NCI-H1048 (cell line): ENCODE data around the gene RNASEH2B.

Experiments used
- DNase-seq: peaks from one replicate; lab custom pipeline; 2025; lab: John Stamatoyannopoulos, UW

The RNASEH2B gene

DNA sequence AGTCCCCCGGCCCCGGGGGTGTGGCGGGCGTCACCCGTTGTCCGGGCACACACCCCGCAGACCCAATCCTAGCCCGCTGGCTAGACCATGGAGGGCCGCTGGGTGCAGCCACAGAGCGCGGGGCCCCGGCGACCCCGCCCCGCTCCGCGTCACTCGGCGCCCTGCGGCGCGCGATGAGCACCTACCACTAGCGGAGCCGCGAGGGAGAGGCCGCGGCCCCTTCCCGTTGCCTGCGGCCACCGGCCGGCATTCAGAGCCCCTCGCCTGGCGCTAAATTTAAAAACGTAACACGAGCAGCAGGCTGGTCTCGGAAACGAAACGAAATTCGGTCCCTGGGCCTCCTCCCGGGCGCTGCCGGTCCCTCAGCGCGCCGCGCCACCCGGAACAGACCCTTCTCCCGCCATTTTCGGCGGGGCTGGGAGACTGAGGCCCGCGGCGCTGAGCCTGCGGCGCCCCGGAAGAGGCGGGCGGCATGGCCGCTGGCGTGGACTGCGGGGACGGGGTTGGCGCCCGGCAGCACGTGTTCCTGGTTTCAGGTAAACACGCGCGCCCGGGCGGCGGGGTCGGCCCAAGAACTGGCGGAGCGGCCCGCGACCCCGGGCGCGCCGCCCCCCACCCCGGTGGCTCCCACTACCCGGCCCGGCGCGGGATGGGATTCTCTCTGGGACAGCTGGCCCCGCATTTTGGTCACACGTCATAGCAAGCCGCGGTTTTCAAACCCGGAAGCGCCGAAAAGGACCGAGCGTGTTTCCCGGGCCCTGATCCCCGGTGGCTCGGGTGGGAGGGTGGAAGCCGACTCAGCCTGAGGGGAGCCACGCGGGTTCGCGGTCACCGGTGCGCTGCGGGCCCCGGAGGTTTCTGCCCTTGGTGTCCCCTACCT, at the start of gene RNASEH2B:
RNASEH2B (plus strand) TSS at position 187 of the 880 bp plus-strand sequence; CDS start at position 473, 286 bp downstream.
- no peak for DNase-seq

DNA sequence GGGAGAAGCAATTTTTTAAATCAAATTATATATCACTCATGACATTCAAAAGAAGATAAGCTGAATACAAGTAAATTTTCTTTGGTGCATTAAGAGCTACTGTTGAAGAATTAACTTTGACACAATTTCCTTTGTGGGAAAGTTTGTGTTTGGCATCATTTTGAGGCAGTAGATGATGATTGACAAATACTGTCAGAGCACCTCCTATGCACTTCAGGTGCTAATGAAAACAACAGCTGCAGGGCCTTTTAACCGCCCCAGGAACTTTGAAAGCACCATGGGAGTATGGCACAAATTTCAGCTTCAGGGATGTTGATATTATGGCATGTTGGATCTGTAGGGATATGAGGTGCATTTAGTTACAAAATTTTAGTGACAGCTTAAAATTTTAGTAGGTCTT, 45.1 kb upstream of the RNASEH2B start:
- no peak for DNase-seq

DNA sequence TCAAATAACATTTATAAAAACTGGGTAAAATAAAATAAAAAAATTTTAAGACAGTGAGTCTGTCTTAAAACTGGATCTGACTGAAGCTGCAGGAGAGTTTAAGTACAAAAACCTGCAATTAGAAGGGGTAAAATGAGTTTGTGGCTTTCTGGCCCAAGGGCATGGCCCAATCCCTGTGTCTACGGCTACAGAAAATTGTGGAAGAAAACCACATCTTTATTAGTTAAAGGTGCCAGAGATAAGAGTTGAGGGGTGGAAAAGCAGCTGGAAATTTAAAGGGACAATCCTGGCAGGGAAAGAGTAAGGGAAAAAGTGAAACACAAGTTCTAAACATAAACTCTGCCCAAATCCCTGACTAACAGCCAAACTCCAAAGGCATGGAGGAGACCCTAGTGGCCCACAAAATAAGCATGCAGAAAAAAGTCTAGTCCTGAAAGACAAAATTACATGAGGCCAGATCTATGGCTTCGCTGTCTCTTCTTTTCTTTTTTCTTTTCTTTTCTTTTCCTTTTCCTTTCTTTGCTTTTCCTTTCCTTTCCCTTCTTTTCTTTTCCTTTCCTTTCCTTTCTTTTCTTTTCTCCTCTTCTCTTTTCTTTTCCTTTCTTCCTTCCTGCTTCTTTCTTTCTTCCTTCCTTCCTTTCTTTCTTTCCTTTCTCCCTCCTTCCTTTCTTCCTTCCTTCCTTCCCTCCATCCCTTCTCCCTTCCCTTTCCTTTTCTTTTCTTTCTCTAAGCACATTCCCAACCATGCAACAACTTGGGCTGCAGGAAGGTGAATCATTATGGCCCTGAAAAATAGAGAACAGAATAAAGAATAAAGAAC, 42.6 kb upstream of the RNASEH2B start:
- DNase-seq, result no peak

- no peak for DNase-seq
These were observed 42.0 kb upstream of the RNASEH2B start for GRCh38 chr13:50867637-50867945.

DNA sequence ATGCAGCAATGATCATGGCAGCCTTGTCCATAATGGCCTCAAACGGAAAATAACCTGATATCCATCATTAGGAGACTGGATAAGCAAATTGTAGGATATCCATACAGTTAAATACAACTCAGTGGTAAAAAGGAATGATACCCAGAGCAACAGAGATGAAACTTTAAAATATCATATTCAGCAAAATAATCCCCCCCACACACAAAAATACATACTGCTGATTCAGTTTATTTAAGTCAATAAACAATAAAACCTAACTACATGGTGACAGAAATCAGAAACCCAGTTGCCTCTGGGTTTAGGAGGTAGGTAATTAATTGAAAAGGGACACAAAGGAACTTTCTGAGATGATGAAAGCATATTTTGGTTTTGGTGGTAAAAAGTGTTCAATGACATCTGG, 38.2 kb upstream of the RNASEH2B start:
- DNase-seq, result no peak

DNA sequence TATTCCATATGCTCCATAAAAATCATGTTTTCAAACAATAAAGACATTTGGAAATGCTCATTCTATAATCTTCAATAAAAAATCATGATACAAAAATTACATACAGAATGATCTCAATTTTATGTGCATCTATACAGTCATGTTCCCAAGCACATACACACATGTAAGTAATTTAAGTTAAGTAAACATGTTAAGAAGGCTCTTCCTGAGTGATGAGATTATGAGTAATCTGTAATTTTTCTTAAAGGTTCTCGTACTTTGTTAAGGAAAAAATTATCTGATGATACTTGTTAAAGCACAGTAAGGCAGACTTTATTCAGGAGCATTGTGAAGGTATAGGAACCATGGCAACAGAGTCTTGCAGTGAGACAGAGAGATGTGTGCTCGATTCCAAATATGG, 36.1 kb upstream of the RNASEH2B start:
- no peak for DNase-seq

DNA sequence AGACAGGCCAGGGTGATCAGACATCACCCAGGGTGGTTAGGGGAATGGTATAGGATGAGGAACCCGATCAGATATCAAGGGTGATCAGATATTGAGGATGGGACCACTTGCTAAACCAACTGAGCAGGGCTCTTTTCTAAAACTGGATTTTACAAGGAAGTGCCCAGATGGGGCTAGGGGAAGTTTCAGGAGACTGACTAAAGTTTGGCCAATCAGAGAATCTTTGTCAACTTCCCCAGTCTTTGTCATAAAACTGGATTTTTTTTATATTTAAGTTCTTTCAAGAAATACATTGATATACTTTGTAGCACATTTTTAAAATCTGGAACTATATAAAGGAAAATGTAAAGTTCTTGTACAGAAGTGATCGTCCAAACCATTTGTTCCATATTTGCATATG, 35.6 kb upstream of the RNASEH2B start:
- no peak for DNase-seq

- no peak for DNase-seq
These were observed 26.7 kb upstream of the RNASEH2B start for GRCh38 chr13:50882816-50883435.

DNA sequence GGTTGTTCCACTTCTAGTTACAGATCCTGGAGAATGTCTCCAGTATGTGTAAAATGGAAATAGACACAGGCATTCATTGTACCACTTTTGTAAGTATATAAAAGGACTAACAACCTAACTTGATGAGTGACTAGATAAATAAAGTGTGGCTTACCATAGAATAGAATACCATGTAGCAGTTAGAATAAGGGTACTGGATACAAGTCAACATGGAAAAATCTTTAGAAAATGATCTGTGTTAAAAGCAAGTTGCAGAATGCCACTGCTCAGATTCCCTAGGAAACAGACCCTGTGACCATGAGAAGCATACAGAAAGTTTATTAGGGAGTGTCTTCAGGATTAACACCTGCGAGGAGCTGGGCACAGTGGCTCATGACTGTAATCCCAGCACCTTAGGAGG, 25.9 kb upstream of the RNASEH2B start:
- DNase-seq, result no peak

- DNase-seq, result no peak
These were observed 25.3 kb upstream of the RNASEH2B start for GRCh38 chr13:50884265-50884664.

DNA sequence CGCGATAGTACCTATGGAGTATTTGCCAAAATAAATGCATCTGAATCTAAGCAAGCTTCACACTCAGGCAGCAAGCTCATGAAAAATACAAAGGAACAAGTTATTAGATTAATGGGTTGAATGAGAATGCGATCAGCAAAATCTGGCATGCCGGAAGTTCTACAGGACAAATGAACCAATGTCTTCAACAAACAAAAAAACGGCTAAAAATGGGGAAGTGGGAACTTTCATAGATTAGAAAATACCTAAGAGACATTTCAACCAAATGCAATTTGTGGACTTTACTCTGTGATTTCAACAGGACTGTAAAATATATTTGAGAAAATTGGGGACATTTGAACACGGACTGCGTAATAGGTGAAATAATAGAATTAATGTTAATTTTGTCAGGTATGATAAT, 22.4 kb upstream of the RNASEH2B start:
- DNase-seq, result no peak

GRCh38 chr13:50888362-50888761, 21.2 kb upstream of the RNASEH2B start:
- DNase-seq, result no peak

GRCh38 chr13:50889317-50889716, 20.3 kb upstream of the RNASEH2B start:
- no peak for DNase-seq

GRCh38 chr13:50891206-50891605, 18.4 kb upstream of the RNASEH2B start:
- no peak for DNase-seq

DNA sequence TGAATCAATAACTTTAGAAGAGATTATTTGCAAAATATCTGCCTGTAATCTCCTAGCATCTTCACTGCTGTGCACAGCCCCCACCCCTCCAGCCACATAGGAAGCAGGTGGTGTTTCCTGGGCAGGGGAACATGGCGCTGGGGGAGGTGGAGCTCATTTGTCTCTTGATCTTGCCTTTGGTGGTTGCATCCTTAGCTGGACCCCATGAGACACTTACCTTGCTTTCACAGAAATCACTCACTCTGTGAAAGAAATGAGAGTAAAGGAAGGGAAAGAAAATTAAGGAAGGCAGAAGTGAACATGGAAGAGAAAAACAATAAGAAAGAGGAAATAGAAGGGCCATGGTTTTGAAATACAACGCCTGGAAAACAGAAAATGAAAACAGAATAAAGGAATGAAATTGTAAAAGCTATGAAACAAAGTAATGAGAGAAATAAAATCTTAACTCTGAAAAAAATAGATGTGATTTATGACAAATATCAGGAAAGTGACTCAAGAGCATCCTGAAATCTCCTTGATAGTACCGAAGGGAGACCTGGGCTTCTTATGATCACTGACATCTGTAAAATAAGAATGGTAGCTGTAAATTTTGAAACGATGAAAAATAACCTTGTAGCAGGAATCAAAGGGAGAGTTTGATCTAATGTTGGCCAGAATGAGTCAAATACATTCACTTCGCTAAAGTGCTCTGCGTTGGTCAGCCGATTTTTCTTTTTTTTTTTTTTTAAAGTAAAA, 17.2 kb upstream of the RNASEH2B start:
- DNase-seq, result no peak

DNA sequence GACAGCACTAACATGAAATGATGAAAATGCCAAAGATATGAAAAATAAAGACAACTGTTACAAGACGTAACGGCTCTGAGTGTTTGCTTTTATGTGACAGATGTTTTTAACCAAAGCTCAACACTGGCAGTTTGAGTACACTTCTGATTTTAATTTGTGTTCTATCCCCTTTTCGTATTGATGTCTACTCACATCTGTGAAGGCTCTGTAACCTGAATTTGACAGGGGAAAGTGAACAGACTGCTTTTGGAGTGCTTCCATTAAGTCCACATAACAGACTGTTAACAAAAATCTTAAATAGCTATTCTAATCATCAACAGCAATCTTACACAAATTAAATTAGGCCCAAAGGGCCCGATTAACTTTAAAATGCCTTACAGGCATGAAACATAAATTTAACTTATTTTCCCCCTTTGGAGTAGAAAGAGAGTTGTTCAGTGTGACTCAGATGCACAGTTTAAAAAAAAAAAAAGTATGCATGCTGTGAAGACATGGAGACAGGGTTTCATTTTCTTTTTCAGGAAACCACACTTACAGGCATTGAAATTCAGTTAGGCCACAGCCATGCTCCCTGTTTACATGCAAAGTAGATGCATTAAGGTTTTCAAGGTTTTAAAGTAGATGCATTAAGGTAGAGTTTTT, 16.3 kb upstream of the RNASEH2B start:
- no peak for DNase-seq

GRCh38 chr13:50894012-50894411, 15.6 kb upstream of the RNASEH2B start:
- DNase-seq, result no peak

GRCh38 chr13:50894504-50894903, 15.1 kb upstream of the RNASEH2B start:
- no peak for DNase-seq

DNA sequence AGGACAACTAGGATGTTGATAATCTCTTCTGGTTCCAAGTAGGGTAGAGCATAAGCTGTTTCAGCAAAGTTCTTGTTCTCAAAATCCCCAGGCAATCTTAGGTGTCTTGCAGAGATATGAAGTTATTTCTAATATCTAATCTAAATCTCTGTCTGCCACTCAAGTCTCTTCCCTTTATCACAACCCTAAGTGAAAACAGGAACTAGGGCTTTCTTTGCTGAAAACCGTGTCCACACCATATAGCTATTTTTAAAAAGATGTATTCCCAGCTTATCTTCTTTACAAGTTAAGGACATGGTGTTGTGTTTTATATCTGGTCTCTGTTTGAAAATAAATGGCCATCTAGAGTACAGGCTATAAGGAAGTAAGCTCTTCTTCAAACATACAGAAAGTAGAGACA, 11.3 kb upstream of the RNASEH2B start:
- DNase-seq, result no peak

DNA sequence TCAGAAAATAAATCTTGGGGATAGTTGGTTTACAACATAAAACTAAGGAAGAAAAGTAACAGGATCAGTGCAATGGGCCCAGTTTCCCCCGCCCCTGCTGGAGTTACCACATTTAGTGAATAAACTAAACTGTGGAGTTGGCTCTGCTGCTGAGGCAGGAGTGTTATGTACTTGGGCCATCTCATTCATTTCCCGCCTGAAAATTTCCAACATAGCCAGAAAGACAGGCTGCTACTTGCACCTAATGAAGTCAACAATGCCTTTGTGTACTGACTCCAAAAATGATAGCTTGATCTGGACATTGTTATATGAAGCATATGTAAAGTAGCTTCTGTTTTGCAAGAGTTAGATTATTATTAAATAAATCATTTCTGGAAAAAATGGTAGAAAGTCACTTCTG, 7.9 kb upstream of the RNASEH2B start:
- no peak for DNase-seq

DNA sequence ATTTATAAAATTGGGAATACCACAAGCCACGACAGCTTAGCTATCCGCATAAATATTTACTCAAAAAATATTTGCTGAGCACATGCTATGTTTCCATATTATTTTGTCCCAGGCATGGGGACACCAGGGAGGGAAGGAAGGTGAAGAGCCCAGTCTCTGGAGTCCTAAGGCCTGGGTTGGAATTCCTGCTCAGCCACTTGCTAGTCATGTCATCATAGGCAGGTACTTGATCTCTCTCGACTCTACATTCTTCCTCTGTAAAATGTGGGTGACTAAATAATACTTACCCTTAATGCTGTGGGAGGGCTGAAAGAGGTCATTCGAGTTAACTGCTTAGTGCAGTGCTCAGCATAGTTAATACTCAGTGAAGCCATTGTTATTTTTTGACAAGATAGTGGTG, 4.3 kb upstream of the RNASEH2B start:
- no peak for DNase-seq

DNA sequence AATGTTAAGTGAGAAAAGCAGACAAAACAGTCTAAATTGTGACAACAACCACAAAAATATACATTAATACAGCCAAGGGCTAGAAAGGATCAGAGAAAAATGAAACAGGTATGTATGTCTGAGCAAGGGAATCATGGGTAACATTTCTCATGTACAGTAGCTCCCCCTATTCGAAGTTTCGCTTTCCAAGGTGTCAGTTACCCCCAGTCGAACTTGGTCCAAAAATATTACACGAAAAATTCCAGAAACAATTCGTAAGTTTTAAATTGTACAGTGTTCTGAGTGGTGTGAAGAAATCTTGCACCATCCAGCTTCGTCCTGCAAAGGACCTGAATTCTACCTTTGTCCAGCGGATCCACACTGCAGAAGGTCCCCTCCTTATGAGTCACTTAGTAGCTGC, 1.8 kb upstream of the RNASEH2B start:
- no peak for DNase-seq
